Immature natural killer cell (primary cell): ENCODE data around the gene VAMP7. TPM values are rescaled to one million over a fixed set of nuclear protein-coding genes. Genes with fewer than 3 reads are reported as not detected.
A peak's percentile ranks its signal among the peaks of the same experiment; 100 is the strongest.
"Not testable (repeated sequence)": the region's sequence is repeated elsewhere in the genome, so short reads cannot be mapped to it uniquely, and the experiment has no call there.

Source experiments
- DNase-seq, 3 donors: peaks; one replicate each; pipeline ENCODE4 v3.0.0; 2022; ENCODE audit warnings: mixed read lengths in 1 of 3
- H3K27ac Mint-ChIP-seq, 6 donors: one replicate each; pipeline ENCODE4 v1.8.0; 2020; ENCODE audit warnings: mixed read lengths in 6 of 6, mild to moderate bottlenecking in 5 of 6, inconsistent platforms in 4 of 6, moderate library complexity in 3 of 6
- H3K27me3 Mint-ChIP-seq, 3 donors: one replicate each; pipeline ENCODE4 v1.8.0; 2020 to 2021; ENCODE audit warnings: low read depth in 3 of 3, mild to moderate bottlenecking in 3 of 3, mixed read lengths in 3 of 3, moderate library complexity in 3 of 3, inconsistent platforms in 1 of 3
- H3K36me3 Mint-ChIP-seq, 3 donors: one replicate each; pipeline ENCODE4 v1.8.0; 2020; ENCODE audit warnings: mixed read lengths in 3 of 3, inconsistent platforms in 2 of 3, mild to moderate bottlenecking in 2 of 3
- H3K4me1 Mint-ChIP-seq, 2 donors: one replicate each; pipeline ENCODE4 v1.8.0; 2020; ENCODE audit warnings: inconsistent platforms in 2 of 2, mild to moderate bottlenecking in 2 of 2, mixed read lengths in 2 of 2, moderate library complexity in 1 of 2
- H3K4me3 Mint-ChIP-seq, 5 donors: one replicate each; pipeline ENCODE4 v1.8.0; 2020; ENCODE audit warnings: mild to moderate bottlenecking in 5 of 5, mixed read lengths in 5 of 5, inconsistent platforms in 3 of 5, moderate library complexity in 3 of 5
- H3K9me3 Mint-ChIP-seq, 6 donors: one replicate each; pipeline ENCODE4 v1.8.0; 2020; ENCODE audit warnings: mild to moderate bottlenecking in 6 of 6, mixed read lengths in 6 of 6, inconsistent platforms in 4 of 6, moderate library complexity in 3 of 6
- polyA plus RNA-seq, 3 donors: library from polyadenylated mRNA; unstranded; fragments of 300-500 nt; fragmentation: Illumina TruSeq; gene quantifications; one replicate each; pipeline ENCODE4 v1.2.3, GENCODE V29; 2021

VAMP7 gene
- polyA plus RNA-seq, 3 donors from 2014 or later = 66.5 to 111 (median 75.3) TPM

DNA sequence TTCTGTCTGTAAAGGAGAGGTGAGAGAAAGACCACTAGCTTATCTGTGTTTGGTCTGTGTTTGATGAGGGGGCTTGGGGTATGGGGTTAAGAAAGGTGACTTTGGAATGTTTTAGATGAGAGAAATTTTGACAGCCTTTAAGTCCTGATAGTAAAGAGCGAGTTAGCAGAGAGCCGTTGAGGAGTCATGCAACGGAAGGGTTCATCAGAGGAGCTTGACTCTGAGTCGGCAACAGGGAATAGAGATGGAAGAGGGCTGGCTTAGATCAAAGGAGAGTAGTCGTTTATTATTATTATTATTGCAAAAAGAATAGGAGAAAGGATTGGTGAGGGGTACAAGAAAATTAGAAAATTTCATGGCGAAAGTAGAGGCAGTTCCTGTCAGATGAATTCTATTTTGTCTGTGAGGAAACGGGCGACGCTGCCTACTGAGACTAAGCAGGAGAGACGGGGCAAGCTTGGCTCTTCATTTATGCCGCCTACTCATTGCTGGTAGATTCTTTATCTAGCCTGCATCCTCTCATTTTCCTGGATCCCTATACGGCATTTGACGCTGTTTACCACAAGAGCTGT is 473 bp upstream of the VAMP7 start:
- DNase-seq = no peak

DNA sequence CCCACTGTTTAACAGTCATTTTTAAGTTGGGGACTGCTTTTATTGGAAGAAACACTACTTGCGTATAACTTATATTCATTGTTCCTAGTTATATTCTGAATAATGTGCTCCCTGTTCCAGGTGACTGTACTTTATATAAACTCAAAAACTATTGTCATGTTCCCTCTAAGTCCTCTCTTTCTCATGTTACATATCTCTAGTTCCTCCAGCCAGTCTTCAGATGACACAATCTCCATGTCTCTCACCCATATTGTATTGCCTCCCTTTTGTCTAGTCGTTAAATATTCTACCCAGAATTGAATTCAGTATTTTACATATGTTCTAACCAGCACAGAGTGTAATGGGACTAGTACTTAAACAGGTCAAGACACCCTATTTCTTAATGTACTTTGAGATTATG is 5.3 kb downstream of the VAMP7 start:
- no peak overlapping the region for H3K4me3 Mint-ChIP-seq
- H3K27ac Mint-ChIP-seq = no peak overlapping the region
- H3K9me3 Mint-ChIP-seq = peaks cover 0 to 1% (median 0%) of the 10 kb centered on the region in 6 donors
- DNase-seq = no peak
- H3K4me1 Mint-ChIP-seq = peaks cover 22 to 42% of the 10 kb centered on the region in 2 donors
- peaks cover 3 to 4% (median 3%) of the 10 kb centered on the region in 3 donors for H3K36me3 Mint-ChIP-seq
- H3K27me3 Mint-ChIP-seq = peaks cover 0 to 6% (median 3%) of the 10 kb centered on the region in 3 donors

More for the DNA sequence above, 473 bp upstream of the VAMP7 start:
- Mint-ChIP-seq H3K36me3 (peaks cover 0 to 3% (median 0%) of the 10 kb centered on the region in 3 donors), H3K9me3 (peaks cover 0 to 3% (median 0%) of the 10 kb centered on the region in 6 donors), H3K27ac (peak overlapping the region; percentile 73 to 95 (median 90)), H3K4me3 (peak overlapping the region; percentile 89 to 95 (median 93)), H3K4me1 (peaks cover 28 to 32% of the 10 kb centered on the region in 2 donors), H3K27me3 (peaks cover 0 to 7% (median 3%) of the 10 kb centered on the region in 3 donors)

DNA sequence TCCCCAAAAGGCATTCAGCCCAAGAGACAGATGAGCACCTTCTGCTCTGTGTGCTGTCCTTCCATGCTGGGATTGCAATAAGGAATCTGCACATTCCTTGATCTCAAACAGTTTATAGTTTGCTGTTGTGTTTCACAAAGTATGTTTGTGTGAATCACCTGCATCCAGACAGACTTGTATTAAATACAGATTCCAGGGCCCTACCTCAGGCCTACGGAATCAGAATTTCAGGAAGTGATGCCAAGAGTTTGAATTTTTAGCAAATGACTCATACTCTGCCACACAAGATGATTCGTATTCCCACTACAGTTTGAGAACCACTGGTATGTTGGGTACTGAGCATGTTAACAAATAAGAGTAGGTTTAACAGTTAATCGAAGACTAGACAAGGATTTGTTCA is 7.0 kb downstream of the VAMP7 start:
- no peak for DNase-seq
- H3K27me3 Mint-ChIP-seq = peaks cover 0 to under 1% (median 0%) of the 10 kb centered on the region in 3 donors
- peaks cover 3 to 4% (median 3%) of the 10 kb centered on the region in 3 donors for H3K36me3 Mint-ChIP-seq
- no peaks in the 10 kb centered on the region for H3K9me3 Mint-ChIP-seq
- peaks cover 9 to 29% of the 10 kb centered on the region in 2 donors for H3K4me1 Mint-ChIP-seq
- no peak overlapping the region for H3K27ac Mint-ChIP-seq
- no peak overlapping the region for H3K4me3 Mint-ChIP-seq

DNA sequence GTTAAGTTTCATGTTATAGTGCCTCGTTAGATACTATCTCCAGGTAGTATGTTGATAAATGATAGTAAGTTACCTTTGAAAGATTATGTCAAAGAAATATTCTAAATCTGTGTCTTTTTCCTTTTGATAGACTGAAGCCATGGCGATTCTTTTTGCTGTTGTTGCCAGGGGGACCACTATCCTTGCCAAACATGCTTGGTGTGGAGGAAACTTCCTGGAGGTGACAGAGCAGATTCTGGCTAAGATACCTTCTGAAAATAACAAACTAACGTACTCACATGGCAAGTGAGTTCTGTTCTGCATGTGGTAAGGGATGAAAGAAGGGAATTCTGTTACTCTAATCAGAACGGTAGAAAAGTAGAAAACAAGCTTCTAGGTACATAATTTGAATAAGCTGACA is 8.2 kb downstream of the VAMP7 start:
- Mint-ChIP-seq H3K4me1 (peaks cover 11 to 40% of the 10 kb centered on the region in 2 donors), H3K27me3 (no peaks in the 10 kb centered on the region), H3K27ac (no peak overlapping the region), H3K4me3 (no peak overlapping the region), H3K9me3 (peaks cover 0 to under 1% (median 0%) of the 10 kb centered on the region in 6 donors), H3K36me3 (peaks cover 3 to 4% (median 3%) of the 10 kb centered on the region in 3 donors)
- DNase-seq = no peak

DNA sequence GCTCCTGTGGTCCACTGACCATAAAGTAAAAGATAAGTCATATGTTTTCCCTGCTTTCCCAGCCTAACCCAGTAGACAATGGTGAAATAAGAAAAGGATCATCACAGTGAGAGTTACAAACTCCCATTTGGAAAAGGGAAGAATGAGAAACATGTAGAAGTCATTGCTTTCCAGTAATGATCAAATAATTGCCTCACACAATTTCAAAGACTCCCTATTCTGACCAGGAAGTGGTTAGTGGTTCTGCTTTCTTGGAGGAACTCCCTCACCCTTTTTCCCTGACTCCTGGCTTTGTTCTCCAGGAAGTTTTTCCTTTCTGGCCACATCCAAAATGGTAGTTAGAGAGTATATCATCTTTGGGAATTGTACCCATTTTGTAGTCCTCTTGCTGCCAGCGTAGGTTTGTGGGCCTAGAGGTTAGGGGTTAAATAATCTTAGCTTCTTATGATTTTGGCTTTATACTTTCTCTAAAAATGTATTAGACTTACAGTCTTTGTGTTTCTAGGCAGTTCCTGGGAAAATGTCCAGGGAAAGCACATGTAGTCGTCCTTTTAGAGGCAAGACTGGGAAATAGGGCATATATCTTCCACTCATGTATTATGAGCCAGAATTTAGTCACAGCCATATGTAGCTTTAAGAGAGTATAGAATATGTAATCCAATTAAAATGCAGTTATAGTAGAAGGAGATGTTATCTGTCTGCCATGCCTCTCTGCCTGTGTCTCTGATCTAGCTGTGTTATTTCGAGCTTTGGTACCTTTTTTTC is 10.5 kb downstream of the VAMP7 start:
- peaks cover 4 to 29% of the 10 kb centered on the region in 2 donors for H3K4me1 Mint-ChIP-seq
- no peak for DNase-seq
- peaks cover 0 to 2% (median 0%) of the 10 kb centered on the region in 6 donors for H3K9me3 Mint-ChIP-seq
- H3K27me3 Mint-ChIP-seq = no peaks in the 10 kb centered on the region
- H3K4me3 Mint-ChIP-seq = no peak overlapping the region
- no peak overlapping the region for H3K27ac Mint-ChIP-seq
- H3K36me3 Mint-ChIP-seq = peaks cover 3 to 9% (median 7%) of the 10 kb centered on the region in 3 donors

DNA sequence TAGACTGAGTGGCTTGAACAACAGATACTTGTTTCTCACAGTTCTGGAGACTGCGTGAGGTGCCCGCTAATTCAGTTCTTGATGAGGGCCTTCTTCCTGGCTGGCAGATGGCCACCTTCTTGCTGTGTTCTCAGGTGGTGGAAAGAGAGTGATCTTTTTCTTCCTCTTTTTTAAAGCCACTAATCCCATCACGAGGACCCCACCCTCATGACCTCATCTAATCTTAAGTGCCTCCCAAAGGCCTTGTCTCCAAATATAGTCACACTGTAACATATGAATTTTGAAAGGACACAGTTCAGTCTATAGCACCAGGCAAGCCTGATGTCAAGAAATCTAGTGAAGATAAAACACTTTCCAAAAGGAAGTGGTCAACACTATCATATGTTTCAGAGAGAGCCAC is 12.4 kb downstream of the VAMP7 start:
- Mint-ChIP-seq H3K9me3 (peaks cover 0 to 2% (median 0%) of the 10 kb centered on the region in 6 donors), H3K36me3 (peaks cover 3 to 9% (median 7%) of the 10 kb centered on the region in 3 donors), H3K4me1 (peaks cover 4 to 19% of the 10 kb centered on the region in 2 donors), H3K4me3 (no peak overlapping the region), H3K27ac (no peak overlapping the region), H3K27me3 (no peaks in the 10 kb centered on the region)
- DNase-seq = no peak

DNA sequence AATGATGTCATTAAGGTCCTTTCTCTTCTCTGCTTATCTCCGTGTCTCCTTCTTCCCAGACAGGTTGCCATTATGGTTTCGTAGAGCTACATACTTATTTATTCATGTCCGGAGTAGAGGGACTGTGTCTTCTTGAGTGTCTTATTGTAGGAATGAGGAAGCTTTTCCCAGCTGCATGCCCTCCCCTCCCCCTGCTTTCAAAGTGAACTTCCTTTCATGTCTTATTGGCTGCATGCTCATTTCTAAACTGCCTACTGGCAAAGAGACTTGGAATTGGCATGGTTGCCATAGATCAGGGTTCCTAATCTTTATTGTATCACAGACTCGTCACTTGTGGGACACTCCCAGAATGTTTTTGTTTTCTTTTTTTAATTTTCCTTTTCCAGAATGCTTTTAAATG is 15.4 kb downstream of the VAMP7 start:
- Mint-ChIP-seq H3K27me3 (no peaks in the 10 kb centered on the region), H3K27ac (no peak overlapping the region), H3K9me3 (peaks cover 0 to 2% (median 0%) of the 10 kb centered on the region in 6 donors), H3K4me1 (peaks cover 2 to 19% of the 10 kb centered on the region in 2 donors), H3K4me3 (no peak overlapping the region), H3K36me3 (peaks cover 0 to 9% (median 8%) of the 10 kb centered on the region in 3 donors)
- DNase-seq = no peak

DNA sequence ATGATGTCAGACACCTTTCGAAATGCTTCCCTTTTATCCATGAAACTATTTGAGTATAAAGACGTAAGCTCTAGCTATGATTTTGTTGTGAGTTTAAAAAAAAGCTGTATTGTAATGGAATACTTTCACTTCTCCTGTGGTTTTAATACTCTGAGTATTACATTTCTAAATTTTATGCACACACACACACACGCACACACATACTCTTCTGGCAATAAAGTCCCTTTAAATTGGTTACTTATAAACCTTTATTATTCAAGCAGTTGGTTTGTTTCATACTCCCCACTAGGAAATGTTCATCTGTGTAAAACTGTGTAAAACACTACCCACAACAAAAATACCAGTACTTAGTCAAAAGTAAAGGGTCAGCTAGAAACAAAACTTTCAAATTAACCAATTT is 18.2 kb downstream of the VAMP7 start:
- Mint-ChIP-seq H3K27ac (no peak overlapping the region), H3K4me1 (peaks cover 0 to 5% of the 10 kb centered on the region in 2 donors), H3K36me3 (peaks cover 7 to 15% (median 9%) of the 10 kb centered on the region in 3 donors), H3K9me3 (peaks cover 0 to under 1% (median 0%) of the 10 kb centered on the region in 6 donors), H3K4me3 (no peak overlapping the region), H3K27me3 (no peaks in the 10 kb centered on the region)
- DNase-seq = no peak

DNA sequence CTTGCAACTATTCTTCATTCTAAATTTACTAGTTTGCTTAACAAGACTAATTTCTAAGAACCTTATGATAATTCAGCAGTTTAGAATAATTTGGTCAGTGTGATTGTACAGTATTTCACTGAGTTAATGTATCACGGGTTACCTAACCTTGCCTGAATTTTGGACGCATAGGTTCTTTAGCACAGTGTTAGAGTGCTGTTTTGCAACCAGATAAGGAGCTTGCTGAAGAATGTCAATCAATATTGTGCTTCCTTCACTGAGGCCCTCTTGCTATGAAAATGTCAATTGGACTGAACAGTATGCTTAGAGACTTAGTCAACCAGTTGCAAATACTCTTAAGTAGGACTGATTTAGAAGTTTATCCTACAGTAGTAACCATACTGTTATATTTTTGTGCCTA is 19.6 kb downstream of the VAMP7 start:
- DNase-seq = no peak
- Mint-ChIP-seq H3K36me3 (peaks cover 3 to 18% (median 7%) of the 10 kb centered on the region in 3 donors), H3K4me3 (no peak overlapping the region), H3K27me3 (no peaks in the 10 kb centered on the region), H3K4me1 (no peaks in the 10 kb centered on the region), H3K27ac (no peak overlapping the region), H3K9me3 (no peaks in the 10 kb centered on the region)

DNA sequence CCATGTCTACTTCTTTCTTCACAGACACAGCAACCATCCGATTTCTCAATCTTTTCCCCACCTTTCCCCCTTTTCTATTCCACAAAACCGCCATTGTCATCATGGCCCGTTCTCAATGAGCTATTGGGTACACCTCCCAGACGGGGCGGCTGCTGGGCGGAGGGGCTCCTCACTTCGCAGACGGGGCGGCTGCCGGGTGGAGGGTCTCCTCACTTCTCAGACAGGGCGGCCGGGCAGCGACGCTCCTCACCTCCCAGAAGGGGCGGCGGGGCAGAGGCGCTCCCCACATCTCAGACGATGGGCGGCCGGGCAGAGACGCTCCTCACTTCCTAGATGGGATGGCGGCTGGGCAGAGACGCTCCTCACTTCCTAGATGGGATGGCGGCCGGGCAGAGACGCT is 26.5 kb downstream of the VAMP7 start:
- peaks cover 7 to 32% (median 16%) of the 10 kb centered on the region in 3 donors for H3K36me3 Mint-ChIP-seq
- not testable (repeated sequence) for H3K27ac Mint-ChIP-seq, H3K4me1 Mint-ChIP-seq, H3K4me3 Mint-ChIP-seq, H3K9me3 Mint-ChIP-seq, H3K27me3 Mint-ChIP-seq, DNase-seq

DNA sequence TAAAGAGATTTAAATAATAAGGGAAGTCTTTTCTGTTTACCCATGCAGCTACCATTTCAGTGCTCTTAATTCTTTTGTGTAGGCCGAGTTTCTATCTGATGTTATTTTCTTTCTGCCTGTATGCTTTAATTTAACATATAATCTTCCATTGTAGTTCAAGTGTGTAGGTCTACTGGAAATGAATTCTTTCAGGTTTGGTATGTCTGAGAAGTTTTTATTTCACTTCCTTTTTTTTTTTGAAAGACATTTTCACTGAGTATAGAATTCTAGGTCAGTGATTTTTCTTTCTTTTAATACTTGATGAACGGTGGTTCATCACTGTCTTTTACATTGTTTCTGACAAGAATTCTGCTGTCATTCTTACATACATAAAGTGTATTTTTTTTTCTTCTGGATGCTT is 42.1 kb downstream of the VAMP7 start:
- Mint-ChIP-seq H3K9me3 (peaks cover 0 to 7% (median 0%) of the 10 kb centered on the region in 6 donors), H3K36me3 (peaks cover 11 to 32% (median 27%) of the 10 kb centered on the region in 3 donors), H3K27me3 (peaks cover 0 to 4% (median 0%) of the 10 kb centered on the region in 3 donors), H3K4me3 (no peak overlapping the region), H3K4me1 (no peaks in the 10 kb centered on the region), H3K27ac (no peak overlapping the region)
- DNase-seq = no peak

DNA sequence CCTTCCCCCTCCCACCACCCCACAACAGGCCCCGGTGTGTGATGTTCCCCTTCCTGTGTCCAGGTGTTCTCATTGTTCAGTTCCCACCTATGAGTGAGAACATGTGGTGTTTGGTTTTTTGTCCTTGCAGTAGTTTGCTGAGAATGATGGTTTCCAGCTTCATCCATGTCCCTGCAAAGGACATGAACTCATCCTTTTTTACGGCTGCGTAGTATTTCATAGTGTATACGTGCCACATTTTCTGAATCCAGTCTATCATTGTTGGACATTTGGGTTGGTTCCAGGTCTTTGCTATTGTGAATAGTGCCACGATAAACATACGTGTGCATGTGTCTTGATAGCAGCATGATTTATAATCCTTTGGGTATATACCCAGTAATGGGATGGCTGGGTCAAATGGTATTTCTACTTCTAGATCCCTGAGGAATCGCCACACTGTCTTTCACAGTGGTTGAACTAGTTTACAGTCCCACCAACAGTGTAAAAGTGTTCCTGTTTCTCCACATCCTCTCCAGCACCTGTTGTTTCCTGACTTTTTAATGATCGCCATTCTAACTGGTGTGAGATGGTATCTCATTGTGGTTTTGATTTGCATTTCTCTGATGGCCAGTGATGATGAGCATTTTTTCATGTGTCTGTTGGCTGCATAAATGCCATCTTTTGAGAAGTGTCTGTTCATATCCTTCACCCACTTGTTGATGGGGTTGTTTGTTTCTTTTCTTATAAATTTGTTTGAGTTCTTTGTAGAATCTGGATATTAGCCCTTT is 49.9 kb downstream of the VAMP7 start:
- not testable (repeated sequence) for H3K27me3 Mint-ChIP-seq, DNase-seq, H3K4me3 Mint-ChIP-seq, H3K4me1 Mint-ChIP-seq, H3K27ac Mint-ChIP-seq
- peaks cover 7 to 37% (median 30%) of the 10 kb centered on the region in 3 donors for H3K36me3 Mint-ChIP-seq
- peaks cover 0 to 21% (median 10%) of the 10 kb centered on the region in 6 donors for H3K9me3 Mint-ChIP-seq

DNA sequence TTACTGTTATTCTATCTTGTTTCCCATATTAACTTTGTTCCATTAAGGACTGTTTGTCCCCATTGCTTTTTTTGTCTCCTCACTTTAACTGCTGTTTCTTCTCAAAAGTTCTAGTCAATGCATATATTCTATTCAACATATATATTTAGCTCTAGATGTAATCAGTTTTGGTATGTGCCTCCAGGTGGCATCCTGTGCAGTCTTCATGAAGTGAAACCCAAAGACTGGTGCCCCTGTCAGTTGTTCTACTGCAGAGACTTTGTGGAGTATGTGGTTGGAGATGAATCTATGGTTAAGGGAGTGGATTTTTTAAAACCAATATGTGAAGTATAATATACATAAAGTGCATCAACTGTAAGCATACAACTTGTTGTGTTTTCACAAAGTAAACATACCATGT is 57.0 kb downstream of the VAMP7 start:
- H3K27ac Mint-ChIP-seq = no peak overlapping the region
- H3K36me3 Mint-ChIP-seq = peaks cover 3 to 14% (median 6%) of the 10 kb centered on the region in 3 donors
- H3K27me3 Mint-ChIP-seq = peaks cover 2 to 3% (median 2%) of the 10 kb centered on the region in 3 donors
- H3K4me3 Mint-ChIP-seq = no peak overlapping the region
- peaks cover 0 to 4% of the 10 kb centered on the region in 2 donors for H3K4me1 Mint-ChIP-seq
- DNase-seq = no peak
- peaks cover 0 to 3% (median 0%) of the 10 kb centered on the region in 6 donors for H3K9me3 Mint-ChIP-seq
